ENCODE results near the gene CHAF1A. TPM values are rescaled to one million over a fixed set of nuclear protein-coding genes. Genes with fewer than 3 reads are reported as not detected.
A peak's percentile ranks its signal among the peaks of the same experiment; 100 is the strongest.

CHAF1A gene
- total and polyA plus RNA-seq, 4 donors = 1.0 to 20.8 (median 2.5) TPM

- TF ChIP-seq MAX (IDR thresholded peaks at IDR 0.05) (peak; percentile 24), FOXA2 (IDR thresholded peaks at IDR 0.05) (no peak), RXRA (IDR thresholded peaks at IDR 0.05) (peak in 1 of 2 donors; percentile 14)
Observed at GRCh38 chr19:4457654-4458395, 55.4 kb downstream of the CHAF1A start, which contains the start of gene UBXN6 (continued).

GRCh38 chr19:4464815-4465581, 62.6 kb downstream of the CHAF1A start:
- H3K36me3 ChIP-seq (ENCODE audit: control insufficient read depth in 4 of 4, insufficient read depth in 3 of 4, low read depth in 1 of 4, low read length in 3 of 4) = no peaks in the 10 kb centered on the region
- no peak for DNase-seq (ENCODE audit: low spot score)
- TF ChIP-seq SP1 (IDR thresholded peaks at IDR 0.05) = no peak
- no peak for TF ChIP-seq NR2F2 (IDR thresholded peaks at IDR 0.05)
- no peak for TF ChIP-seq RXRA (IDR thresholded peaks at IDR 0.05)
- TF ChIP-seq ATF3 (IDR thresholded peaks at IDR 0.05) = no peak
- TF ChIP-seq FOXA2 (IDR thresholded peaks at IDR 0.05) = no peak
- no peak for TF ChIP-seq FOXA1 (IDR thresholded peaks at IDR 0.05)
- TF ChIP-seq JUND (IDR thresholded peaks at IDR 0.05) = no peak
- TF ChIP-seq RAD21 (IDR thresholded peaks at IDR 0.05) = no peak
- no peak for TF ChIP-seq MAX (IDR thresholded peaks at IDR 0.05)
- TF ChIP-seq CTCF (IDR thresholded peaks at IDR 0.05; ENCODE audit: low read depth, low read length, missing input control) = no peak
- TF ChIP-seq YY1 (IDR thresholded peaks at IDR 0.05) = no peak
- TF ChIP-seq GABPA (IDR thresholded peaks at IDR 0.05 in 1 of 2, conservative IDR thresholded peaks at IDR 0.05 in 1 of 2) = no peak
- TF ChIP-seq EGR1 (IDR thresholded peaks at IDR 0.05; ENCODE audit: low read depth in 2 of 2) = no peak
- no peak for TF ChIP-seq ZBTB33 (IDR thresholded peaks at IDR 0.05)
- TF ChIP-seq HNF4A (conservative IDR thresholded peaks at IDR 0.05) = no peak
- TF ChIP-seq REST (IDR thresholded peaks at IDR 0.05) = no peak
- no peaks in the 10 kb centered on the region for H3K4me1 ChIP-seq (ENCODE audit: control insufficient read depth in 4 of 4, insufficient read depth in 4 of 4, low read length in 3 of 4)
- no peak overlapping the region for H3K4me3 ChIP-seq (ENCODE audit: low read depth in 1 of 3, low read length in 3 of 3)
- no peaks in the 10 kb centered on the region for H3K27me3 ChIP-seq (ENCODE audit: control insufficient read depth in 4 of 4, insufficient read depth in 4 of 4, low read length in 3 of 4)
- 78% methylated on average over 8 of the region's 8 CpGs for WGBS
- H3K27ac ChIP-seq (ENCODE audit: low read depth in 1 of 2, low read length in 2 of 2) = no peak overlapping the region
- H3K9me3 ChIP-seq (ENCODE audit: control insufficient read depth in 4 of 4, low read length in 3 of 4) = no peaks in the 10 kb centered on the region
- no peak overlapping the region for H3K9ac ChIP-seq (ENCODE audit: low read depth in 1 of 2, low read length in 2 of 2)
